PC-9 (cell line): ENCODE measurements around the gene ARL2. TPM values are rescaled to one million over a fixed set of nuclear protein-coding genes. Genes with fewer than 3 reads are reported as not detected.

Experiments used
- BruUV-seq: library from RNA; stranded (reverse); fragments of 400-500 nt; replicated peaks from 2 replicates; lab custom pipeline; 2021; lab: Mats Ljungman, UMichigan
- CTCF ChIA-PET: fragments of 300-600 bp; sonication (Branson Sonifier 250); formaldehyde crosslinking; loops from one replicate; lab custom pipeline; 2022; ENCODE audit warnings: antibody characterized with exemption; lab: Charles Lee
- POLR2A ChIA-PET: fragments of 300-600 bp; sonication (Branson Sonifier 250); formaldehyde crosslinking; loops from one replicate; lab custom pipeline; 2022; ENCODE audit warnings: antibody characterized with exemption; ENCODE audit not compliant: unreplicated experiment; lab: Charles Lee
- DNase-seq, 2 experiments: peaks; one replicate each; pipeline versions ENCODE4 v3.0.0 to v3.0.0-alpha.2; 2015 to 2022; ENCODE audit warnings: mixed read lengths in 1 of 2
- H2AFZ ChIP-seq: fragments of 200-600 bp; sonication (generic); 2 replicates; pipeline ENCODE4 v1.8.1; 2017; ENCODE audit warnings: antibody characterized with exemption
- H3F3A ChIP-seq: fragments of 200-600 bp; sonication (generic); 2 replicates; pipeline ENCODE4 v1.8.1; 2017; ENCODE audit warnings: antibody characterized with exemption, mild to moderate bottlenecking, low read depth; ENCODE audit not compliant: insufficient read depth
- H3K27ac ChIP-seq: fragments of 200-600 bp; sonication (generic); 2 replicates; pipeline ENCODE4 v1.6.1; 2016; ENCODE audit warnings: mixed run types
- H3K27me3 ChIP-seq: fragments of 200-600 bp; sonication (generic); 2 replicates; pipeline ENCODE4 v1.6.1; 2016; ENCODE audit warnings: low read depth, mixed run types; ENCODE audit not compliant: insufficient read depth
- H3K36me3 ChIP-seq: fragments of 200-600 bp; sonication (generic); 2 replicates; pipeline ENCODE4 v1.6.1; 2016; ENCODE audit warnings: low read depth, mixed run types
- H3K4me1 ChIP-seq: fragments of 200-600 bp; sonication (generic); replicated peaks from 2 replicates; pipeline ENCODE4 v1.6.1; 2016; ENCODE audit warnings: mixed run types; ENCODE audit not compliant: insufficient read depth
- H3K4me2 ChIP-seq: fragments of 200-600 bp; sonication (generic); 2 replicates; pipeline ENCODE4 v1.6.1; 2017; ENCODE audit warnings: mixed run types
- H3K4me3 ChIP-seq: fragments of 200-600 bp; sonication (generic); 2 replicates; pipeline ENCODE4 v1.6.1; 2016; ENCODE audit warnings: mixed run types
- H3K79me2 ChIP-seq: fragments of 200-600 bp; sonication (generic); 2 replicates; pipeline ENCODE4 v1.6.1; 2017; ENCODE audit warnings: low read depth, mixed run types
- H3K9me2 ChIP-seq: fragments of 200-600 bp; sonication (generic); 2 replicates; pipeline ENCODE4 v1.8.1; 2017; ENCODE audit warnings: mild to moderate bottlenecking; ENCODE audit not compliant: insufficient read depth
- H3K9me3 ChIP-seq: fragments of 200-600 bp; sonication (generic); 2 replicates; pipeline ENCODE4 v1.8.1; 2016; ENCODE audit warnings: low read depth; ENCODE audit not compliant: insufficient read depth
- H4K20me1 ChIP-seq: fragments of 200-600 bp; sonication (generic); 2 replicates; pipeline ENCODE4 v1.8.1; 2017; ENCODE audit not compliant: insufficient read depth
- CTCF ChIP-seq: fragments of 200-600 bp; sonication (generic); conservative IDR thresholded peaks from 2 replicates; pipeline ENCODE4 v1.6.1; 2017; ENCODE audit warnings: mixed run types, antibody characterized with exemption, mild to moderate bottlenecking, moderate library complexity
- EZH2 ChIP-seq: fragments of 200-600 bp; sonication (generic); IDR thresholded peaks from 2 replicates; pipeline ENCODE4 v1.8.0; 2017; ENCODE audit warnings: antibody characterized with exemption, low read depth
- intact Hi-C: fragments of 100-400 bp; cut with micrococcal nuclease; formaldehyde crosslinking; loops from one replicate; pipeline ENCODE4 v1.10.0; 2022; ENCODE audit not compliant: unreplicated experiment
- total RNA-seq: library from RNA; stranded (reverse); gene quantifications from 2 replicates; pipeline ENCODE4 v1.2.3, GENCODE V29; 2021

ARL2 gene
- total RNA-seq, 1 experiment from 2014 or later: 97.5 TPM

- POLR2A ChIA-PET: no interaction called here
These were observed 21.6 kb downstream of the ARL2 start for GRCh38 chr11:65035579-65035978.

GRCh38 chr11:65036931-65037330 lies 23.0 kb downstream of the ARL2 start:
- no TSS peak for BruUV-seq
- H3K4me1 ChIP-seq: peaks cover 9% of the 10 kb centered on the region
- no peaks in the 10 kb centered on the region for H4K20me1 ChIP-seq
- TF ChIP-seq CTCF (no peak), EZH2 (no peak)
- no peaks in the 10 kb centered on the region for H3K9me3 ChIP-seq
- H3K9me2 ChIP-seq: no peaks in the 10 kb centered on the region
- peaks cover 3% of the 10 kb centered on the region for H3K79me2 ChIP-seq
- H3K36me3 ChIP-seq: no peaks in the 10 kb centered on the region
- no peak overlapping the region for H3K27ac ChIP-seq
- no peaks in the 10 kb centered on the region for H3K27me3 ChIP-seq
- no peak overlapping the region for H3K4me3 ChIP-seq
- H2AFZ ChIP-seq: no peak overlapping the region
- no peak overlapping the region for H3K4me2 ChIP-seq
- intact Hi-C loops: no loop called here
- H3F3A ChIP-seq: peaks cover 20% of the 10 kb centered on the region; the same call in 1 of the 2 replicates
- ChIA-PET POLR2A (interaction anchor here (0.6 kb wide), 1 partner anchor 870 kb away, joined by 4 read pairs; no protein-coding TSS in a partner anchor), CTCF (interaction anchor here (1.4 kb wide), 1 partner anchor 11 kb away, joined by 3 read pairs; no protein-coding TSS in a partner anchor)
- DNase-seq: peak in 1 of 2 experiments; percentile 28

More at GRCh38 chr11:65035579-65035978, 21.6 kb downstream of the ARL2 start:
- no peak for TF ChIP-seq EZH2
- no peak for TF ChIP-seq CTCF
- Histone ChIP-seq H3K4me1 (peaks cover 9% of the 10 kb centered on the region; the same call in 1 of the 2 replicates), H3K27me3 (no peaks in the 10 kb centered on the region), H3K36me3 (no peaks in the 10 kb centered on the region), H3K9me3 (no peaks in the 10 kb centered on the region), H3F3A (peaks cover 19% of the 10 kb centered on the region; the same call in 1 of the 2 replicates), H3K4me3 (no peak overlapping the region), H3K4me2 (no peak overlapping the region), H2AFZ (no peak overlapping the region), H3K9me2 (no peaks in the 10 kb centered on the region), H3K27ac (no peak overlapping the region), H4K20me1 (no peaks in the 10 kb centered on the region), H3K79me2 (no peaks in the 10 kb centered on the region)
- DNase-seq: no peak
- intact Hi-C loops: no loop called here
- CTCF ChIA-PET: no interaction called here
- no TSS peak for BruUV-seq

- ChIA-PET POLR2A (interaction anchor here (0.7 kb wide), 2 partner anchors 82 to 262 kb away, joined by 3 read pairs; partner anchors contain the start of genes FAU and MRPL49), CTCF (interaction anchor here (0.7 kb wide), 1 partner anchor 106 kb away, joined by 4 read pairs; no protein-coding TSS in a partner anchor)
- no peaks in the 10 kb centered on the region for H3K9me3 ChIP-seq
- peaks cover 25% of the 10 kb centered on the region for H3K4me1 ChIP-seq
- TSS peak; percentile 55 for BruUV-seq
- peak overlapping the region; percentile 67 for H3K27ac ChIP-seq
- peaks cover 24% of the 10 kb centered on the region; the same call in 1 of the 2 replicates for H3F3A ChIP-seq
- intact Hi-C loops: loop anchor here (5.0 kb wide), 2 partner anchors 42 to 57 kb away; partner anchors contain the start of genes CDCA5, VPS51 and ZFPL1
- H3K9me2 ChIP-seq: no peaks in the 10 kb centered on the region
- H4K20me1 ChIP-seq: no peaks in the 10 kb centered on the region
- peak overlapping the region; percentile 82; the same call in 1 of the 2 replicates for H3K4me3 ChIP-seq
- no peaks in the 10 kb centered on the region for H3K27me3 ChIP-seq
- TF ChIP-seq CTCF (no peak), EZH2 (no peak)
- H3K36me3 ChIP-seq: no peaks in the 10 kb centered on the region
- peaks cover 23% of the 10 kb centered on the region for H3K79me2 ChIP-seq
- H3K4me2 ChIP-seq: peak overlapping the region; percentile 78
- no peak for DNase-seq
- peak overlapping the region; percentile 82 for H2AFZ ChIP-seq
These were observed 26.5 kb downstream of the ARL2 start for GRCh38 chr11:65040520-65040846.
